PC-3 (cell line): Measurements from ENCODE around the gene FAH. TPM values are rescaled to one million over a fixed set of nuclear protein-coding genes. Genes with fewer than 3 reads are reported as not detected.

Experiments used
- ATAC-seq: fragments of 200-7000 bp; cut with Tn5 transposase; 2 replicates; pipeline ENCODE4 v1.9.1; 2020; ENCODE audit warnings: mild to moderate bottlenecking, moderate library complexity
- BruUV-seq: library from RNA; stranded (reverse); fragments of 400-500 nt; replicated peaks from 2 replicates; lab custom pipeline; 2021; lab: Mats Ljungman, UMichigan
- CTCF ChIA-PET: fragments of 300-600 bp; sonication (Branson Sonifier 250); formaldehyde crosslinking; loops from one replicate; lab custom pipeline; 2022; ENCODE audit warnings: antibody characterized with exemption; lab: Charles Lee
- POLR2A ChIA-PET: fragments of 300-600 bp; sonication (Branson Sonifier 250); formaldehyde crosslinking; loops from one replicate; lab custom pipeline; 2022; ENCODE audit warnings: antibody characterized with exemption; ENCODE audit not compliant: unreplicated experiment; lab: Charles Lee
- DNase-seq: peaks from one replicate; pipeline ENCODE4 v3.0.0-alpha.2; 2015
- H2AFZ ChIP-seq: fragments of 300-600 bp; sonication (generic); 2 replicates; pipeline ENCODE4 v1.6.0; 2016; ENCODE audit warnings: antibody characterized with exemption, low read length
- H3F3A ChIP-seq: fragments of 300-600 bp; sonication (generic); one replicate; pipeline ENCODE4 v1.6.0; 2017; ENCODE audit warnings: antibody characterized with exemption, low read length, control low read depth, mild to moderate bottlenecking; ENCODE audit not compliant: unreplicated experiment
- H3K27ac ChIP-seq: fragments of 300-600 bp; sonication (generic); 2 replicates; pipeline ENCODE4 v1.5.1; 2016; ENCODE audit warnings: mild to moderate bottlenecking, low read length
- H3K27me3 ChIP-seq: fragments of 300-600 bp; sonication (generic); 2 replicates; pipeline ENCODE4 v1.6.1; 2016; ENCODE audit warnings: low read length, mixed read lengths
- H3K36me3 ChIP-seq: fragments of 300-600 bp; sonication (generic); 2 replicates; pipeline ENCODE4 v1.6.1; 2016; ENCODE audit warnings: low read depth, mixed run types, low read length, mixed read lengths
- H3K4me1 ChIP-seq: fragments of 300-600 bp; sonication (generic); 2 replicates; pipeline ENCODE4 v1.5.1; 2016; ENCODE audit warnings: low read length; ENCODE audit not compliant: insufficient read depth
- H3K4me2 ChIP-seq: fragments of 300-600 bp; sonication (generic); 2 replicates; pipeline ENCODE4 v1.6.0; 2016; ENCODE audit warnings: low read length
- H3K4me3 ChIP-seq: fragments of 300-600 bp; sonication (generic); 2 replicates; pipeline ENCODE4 v1.5.1; 2016; ENCODE audit warnings: mild to moderate bottlenecking, low read length, mixed read lengths
- H3K79me2 ChIP-seq: fragments of 300-600 bp; sonication (generic); 2 replicates; pipeline ENCODE4 v1.6.1; 2017; ENCODE audit warnings: low read length, mixed read lengths
- H3K9ac ChIP-seq: fragments of 300-600 bp; sonication (generic); 2 replicates; pipeline ENCODE4 v1.6.0; 2016; ENCODE audit warnings: mild to moderate bottlenecking, low read length
- H3K9me2 ChIP-seq: fragments of 300-600 bp; sonication (generic); replicated peaks from 2 replicates; pipeline ENCODE4 v1.6.1; 2016; ENCODE audit warnings: mixed run types, low read length, mixed read lengths
- H3K9me3 ChIP-seq: fragments of 300-600 bp; sonication (generic); 2 replicates; pipeline ENCODE4 v1.6.1; 2016; ENCODE audit warnings: low read length, mixed read lengths
- H4K20me1 ChIP-seq: fragments of 300-600 bp; sonication (generic); 2 replicates; pipeline ENCODE4 v1.6.1; 2016; ENCODE audit warnings: low read length, mixed read lengths
- CTCF ChIP-seq: fragments of 300-600 bp; sonication (generic); conservative IDR thresholded peaks from 2 replicates; pipeline ENCODE4 v1.5.1; 2017; ENCODE audit warnings: antibody characterized with exemption, low read depth, mild to moderate bottlenecking, low read length
- EZH2 ChIP-seq: fragments of 300-600 bp; sonication (generic); IDR thresholded peaks from one replicate; pipeline ENCODE4 v1.6.1; 2017; ENCODE audit warnings: antibody characterized with exemption, mild to moderate bottlenecking, low read length; ENCODE audit not compliant: unreplicated experiment
- EZH2phosphoT487 ChIP-seq: fragments of 300-600 bp; sonication (generic); IDR thresholded peaks from 2 replicates; pipeline ENCODE4 v1.6.1; 2018; ENCODE audit warnings: mild to moderate bottlenecking, antibody characterized with exemption, low read length, borderline replicate concordance
- intact Hi-C: fragments of 100-400 bp; cut with micrococcal nuclease; formaldehyde crosslinking; loops from 2 replicates; pipeline ENCODE4 v1.9.0; 2023
- total RNA-seq: library from RNA; depleted of rRNA; stranded (reverse); fragments of >200 nt; gene quantifications from 2 replicates; pipeline ENCODE4 v1.2.3, GENCODE V29; 2014

Gene FAH
- total RNA-seq, 1 experiment from 2014 or later: 55.4 TPM

- intact Hi-C loops: no loop called here
- H3K79me2 ChIP-seq: no peaks in the 10 kb centered on the region
- H3K36me3 ChIP-seq: no peaks in the 10 kb centered on the region
- TF ChIP-seq EZH2phosphoT487: no peak
- no peak for TF ChIP-seq CTCF
- TF ChIP-seq EZH2: no peak
- H3K9me3 ChIP-seq: no peaks in the 10 kb centered on the region
- no peak for ATAC-seq
- H3K4me2 ChIP-seq: no peak overlapping the region
- no peak overlapping the region for H2AFZ ChIP-seq
- H3K4me1 ChIP-seq: no peaks in the 10 kb centered on the region; the same call in 1 of the 2 replicates
- ChIA-PET POLR2A (no interaction called here), CTCF (no interaction called here)
- peaks cover 27% of the 10 kb centered on the region for H3K27me3 ChIP-seq
- no peak for DNase-seq
- no peaks in the 10 kb centered on the region for H4K20me1 ChIP-seq
- H3K9me2 ChIP-seq: no peaks in the 10 kb centered on the region
- no TSS peak for BruUV-seq
- no peak overlapping the region for H3K27ac ChIP-seq
- no peaks in the 10 kb centered on the region for H3F3A ChIP-seq
- H3K4me3 ChIP-seq: no peak overlapping the region
- no peak overlapping the region for H3K9ac ChIP-seq
These were observed 58.1 kb downstream of the FAH start for GRCh38 chr15:80210611-80211573.

- Histone ChIP-seq H3K27ac (no peak overlapping the region), H3K4me2 (no peak overlapping the region), H3K9me2 (no peaks in the 10 kb centered on the region), H3K79me2 (no peaks in the 10 kb centered on the region), H4K20me1 (no peaks in the 10 kb centered on the region), H3K9me3 (no peaks in the 10 kb centered on the region), H3K4me3 (no peak overlapping the region), H3F3A (no peaks in the 10 kb centered on the region), H3K36me3 (no peaks in the 10 kb centered on the region), H2AFZ (no peak overlapping the region), H3K4me1 (no peaks in the 10 kb centered on the region; the same call in 1 of the 2 replicates), H3K27me3 (peaks cover 20% of the 10 kb centered on the region), H3K9ac (no peak overlapping the region)
- intact Hi-C loops: no loop called here
- BruUV-seq: no TSS peak
- DNase-seq (peak; percentile 4), ATAC-seq (no peak)
- ChIA-PET CTCF (no interaction called here), POLR2A (no interaction called here)
- TF ChIP-seq EZH2 (no peak), CTCF (no peak), EZH2phosphoT487 (no peak)
These were observed 59.2 kb downstream of the FAH start for GRCh38 chr15:80211976-80212375.

- no peak overlapping the region for H3K4me2 ChIP-seq
- H3K36me3 ChIP-seq: no peaks in the 10 kb centered on the region
- 0 out of 2 replicates have a peak, but pooled peaks cover 5% of the 10 kb centered on the region for H3K27me3 ChIP-seq
- H3K4me3 ChIP-seq: no peak overlapping the region
- no peak overlapping the region for H3K27ac ChIP-seq
- ATAC-seq (no peak), DNase-seq (no peak)
- TF ChIP-seq EZH2phosphoT487: no peak
- no peak for TF ChIP-seq EZH2
- TF ChIP-seq CTCF: no peak
- H2AFZ ChIP-seq: no peak overlapping the region
- BruUV-seq: no TSS peak
- intact Hi-C loops: no loop called here
- no peaks in the 10 kb centered on the region for H4K20me1 ChIP-seq
- H3K9me2 ChIP-seq: no peaks in the 10 kb centered on the region
- POLR2A ChIA-PET: no interaction called here
- no peaks in the 10 kb centered on the region; the same call in 1 of the 2 replicates for H3K4me1 ChIP-seq
- no peak overlapping the region for H3K9ac ChIP-seq
- H3F3A ChIP-seq: no peaks in the 10 kb centered on the region
- no peaks in the 10 kb centered on the region for H3K79me2 ChIP-seq
- no peaks in the 10 kb centered on the region for H3K9me3 ChIP-seq
- CTCF ChIA-PET: no interaction called here
These were observed 62.1 kb downstream of the FAH start for GRCh38 chr15:80214910-80215309.
